Tibial nerve (tissue), 4 donors: ENCODE data around the gene SPINDOC.

Experiments used
- CTCF ChIP-seq, 5 experiments: fragments of 200-600 bp in 3 of 5; fragments of 450-650 bp in 2 of 5; sonication (generic) in 3 of 5; IDR thresholded peaks; one replicate each; pipeline ENCODE4 v1.5.1; 2016 to 2019; ENCODE audit warnings: antibody characterized with exemption in 5 of 5, mild to moderate bottlenecking in 3 of 5, moderate library complexity in 2 of 5
- EP300 ChIP-seq, 2 donors: sonication (generic); formaldehyde crosslinking; IDR thresholded peaks; one replicate each; pipeline ENCODE4 v1.6.1; 2017; ENCODE audit warnings: antibody characterized with exemption in 2 of 2, mild to moderate bottlenecking in 1 of 2
- POLR2A ChIP-seq, 2 donors: fragments of 450-650 bp; IDR thresholded peaks; one replicate each; pipeline ENCODE4 v1.6.1; 2017; ENCODE audit warnings: antibody characterized with exemption in 2 of 2, mild to moderate bottlenecking in 2 of 2, moderate library complexity in 2 of 2

DNA sequence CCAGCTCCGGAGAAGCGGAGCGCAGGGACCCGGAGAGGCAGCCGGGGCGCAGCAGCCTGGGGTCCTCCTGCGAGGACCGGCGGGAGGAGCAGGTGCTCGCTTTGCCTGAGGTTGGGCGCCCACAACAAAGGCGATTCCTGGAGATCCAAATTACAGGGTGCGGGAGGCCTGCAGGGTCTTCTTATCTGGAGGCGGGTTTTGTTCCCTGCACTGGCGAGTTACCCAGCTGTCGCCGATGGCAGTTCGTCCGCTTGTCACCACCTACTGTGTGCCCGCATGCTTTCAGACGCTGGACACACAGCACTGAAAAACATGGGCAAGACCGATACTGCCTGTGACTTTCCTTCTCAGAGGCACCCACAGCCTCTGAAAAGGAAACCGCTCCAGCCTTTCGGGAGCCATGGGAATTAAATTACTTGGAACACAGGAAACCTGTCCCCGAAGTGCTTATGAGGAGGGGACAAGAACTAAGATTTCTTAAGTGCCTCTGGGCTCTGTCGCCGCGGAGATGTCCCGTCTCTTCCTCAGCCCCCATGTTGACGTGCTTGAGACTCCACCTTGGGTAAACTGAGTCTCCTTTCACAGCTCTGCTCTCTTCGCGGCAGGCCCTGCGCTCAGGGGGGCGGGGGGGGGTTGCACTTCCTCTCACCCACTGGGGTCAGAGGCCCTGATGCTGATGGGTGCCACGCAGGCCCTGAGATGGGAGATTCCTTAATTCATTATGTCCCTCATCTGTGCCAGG, 43.4 kb upstream of the SPINDOC start:
- TF ChIP-seq CTCF (IDR thresholded peaks at IDR 0.05) (no peak), POLR2A (IDR thresholded peaks at IDR 0.05) (no peak), EP300 (IDR thresholded peaks at IDR 0.05) (no peak)
